Frontal cortex (tissue), 4 donors: ENCODE results near the gene POC1A. TPM values are rescaled to one million over a fixed set of nuclear protein-coding genes. Genes with fewer than 3 reads are reported as not detected.
"Not testable (repeated sequence)": the region's sequence is repeated elsewhere in the genome, so short reads cannot be mapped to it uniquely, and the experiment has no call there.

Experiments
- DNase-seq, 2 donors: peaks; one replicate each; pipeline ENCODE4 v3.0.0; 2012; ENCODE audit warnings: low spot score in 2 of 2
- FAIRE-seq: peaks from 2 replicates; lab custom pipeline; 2012; peaks lifted over from hg19 to GRCh38; lab: Jason Lieb, UNC
- total RNA-seq: library from RNA; depleted of rRNA; stranded (reverse); fragments of >200 nt; gene quantifications from one replicate; pipeline ENCODE4 v1.2.3, GENCODE V29; 2014
- donor health status: control.
- donor health status: control.
- donor health status: control.

The POC1A gene
- total RNA-seq, 1 donor from 2014 or later = 2.4 TPM

- DNase-seq (peak; percentile 82 to 90), FAIRE-seq (no peak)
Measured at GRCh38 chr3:52056521-52056967, 97.7 kb downstream of the POC1A start, which contains the start of gene DUSP7. Gene DUSP7, minus strand, starts transcription at chr3:52056571. Its CDS starts 205 bp downstream, at chr3:52056366.

- no peak for DNase-seq
- FAIRE-seq = no peak
Measured at GRCh38 chr3:52055537-52056351, 98.5 kb downstream of the POC1A start.

- FAIRE-seq (no peak), DNase-seq (no peak)
Measured at GRCh38 chr3:52054661-52055511, 99.3 kb downstream of the POC1A start.

- no peak for FAIRE-seq
- no peak for DNase-seq
Measured at GRCh38 chr3:52053307-52054304, 100.6 kb downstream of the POC1A start.

- FAIRE-seq = no peak
Measured at GRCh38 chr3:52052831-52053306, 101.4 kb downstream of the POC1A start.

GRCh38 chr3:52051444-52051843 is 102.8 kb downstream of the POC1A start:
- no peak for FAIRE-seq
- no peak for DNase-seq

More at GRCh38 chr3:52052831-52053306, 101.4 kb downstream of the POC1A start:
- DNase-seq = peak; percentile 61 to 62

- FAIRE-seq (no peak), DNase-seq (no peak)
Measured at GRCh38 chr3:52050571-52050970, 103.7 kb downstream of the POC1A start.

- FAIRE-seq = no peak
Measured at GRCh38 chr3:52049503-52049902, 104.7 kb downstream of the POC1A start.

GRCh38 chr3:52047295-52047960 is 106.8 kb downstream of the POC1A start:
- peak; percentile 60 to 70 for DNase-seq
- FAIRE-seq = no peak

More at GRCh38 chr3:52049503-52049902, 104.7 kb downstream of the POC1A start:
- no peak for DNase-seq

GRCh38 chr3:52046902-52047239 is 107.4 kb downstream of the POC1A start:
- FAIRE-seq (no peak), DNase-seq (no peak)

- no peak for FAIRE-seq
- no peak for DNase-seq
Measured at GRCh38 chr3:52046186-52046901, 107.9 kb downstream of the POC1A start.

GRCh38 chr3:52044869-52045619 is 109.2 kb downstream of the POC1A start:
- FAIRE-seq (no peak), DNase-seq (no peak)

GRCh38 chr3:52043750-52044149 is 110.5 kb downstream of the POC1A start:
- FAIRE-seq = no peak
- DNase-seq = no peak

GRCh38 chr3:52043039-52043438 is 111.2 kb downstream of the POC1A start:
- FAIRE-seq, DNase-seq: not testable (repeated sequence)

- FAIRE-seq (no peak), DNase-seq (peak; percentile 66 to 71)
Measured at GRCh38 chr3:52041118-52041731, 113.0 kb downstream of the POC1A start.

GRCh38 chr3:52040600-52040999 is 113.6 kb downstream of the POC1A start:
- DNase-seq = no peak
- no peak for FAIRE-seq

- FAIRE-seq = no peak
- peak; percentile 80 to 88 for DNase-seq
Measured at GRCh38 chr3:52039846-52040245, 114.4 kb downstream of the POC1A start.
